Measurements from ENCODE around the gene HSPA12A.
A peak's percentile ranks its signal among the peaks of the same experiment; 100 is the strongest.

The HSPA12A gene

GRCh38 chr10:116748041-116748440, 5.7 kb upstream of the HSPA12A start:
- TF ChIP-seq EP300 (IDR thresholded peaks at IDR 0.05; ENCODE audit: borderline replicate concordance) (no peak), MAX (IDR thresholded peaks at IDR 0.05) (no peak), TAF1 (IDR thresholded peaks at IDR 0.05; ENCODE audit: low read depth) (no peak), REST (IDR thresholded peaks at IDR 0.05; ENCODE audit: low read depth) (no peak), FOXM1 (IDR thresholded peaks at IDR 0.05; ENCODE audit: borderline replicate concordance, low read depth) (no peak), NFIC (IDR thresholded peaks at IDR 0.05) (no peak), EGR1 (IDR thresholded peaks at IDR 0.05) (no peak), TCF12 (IDR thresholded peaks at IDR 0.05; ENCODE audit: low read depth) (no peak), RAD21 (IDR thresholded peaks at IDR 0.05; ENCODE audit: low read depth) (no peak), CREB1 (IDR thresholded peaks at IDR 0.05; ENCODE audit: low read depth) (no peak), YY1 (IDR thresholded peaks at IDR 0.05; ENCODE audit: low read depth) (no peak), ZBTB7A (IDR thresholded peaks at IDR 0.05; ENCODE audit: low read depth) (no peak), CEBPB (IDR thresholded peaks at IDR 0.05) (no peak)
- TF ChIP-seq, protein P1, sequence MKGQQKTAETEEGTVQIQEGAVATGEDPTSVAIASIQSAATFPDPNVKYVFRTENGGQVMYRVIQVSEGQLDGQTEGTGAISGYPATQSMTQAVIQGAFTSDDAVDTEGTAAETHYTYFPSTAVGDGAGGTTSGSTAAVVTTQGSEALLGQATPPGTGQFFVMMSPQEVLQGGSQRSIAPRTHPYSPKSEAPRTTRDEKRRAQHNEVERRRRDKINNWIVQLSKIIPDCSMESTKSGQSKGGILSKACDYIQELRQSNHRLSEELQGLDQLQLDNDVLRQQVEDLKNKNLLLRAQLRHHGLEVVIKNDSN (IDR thresholded peaks at IDR 0.05), result no peak

DNA sequence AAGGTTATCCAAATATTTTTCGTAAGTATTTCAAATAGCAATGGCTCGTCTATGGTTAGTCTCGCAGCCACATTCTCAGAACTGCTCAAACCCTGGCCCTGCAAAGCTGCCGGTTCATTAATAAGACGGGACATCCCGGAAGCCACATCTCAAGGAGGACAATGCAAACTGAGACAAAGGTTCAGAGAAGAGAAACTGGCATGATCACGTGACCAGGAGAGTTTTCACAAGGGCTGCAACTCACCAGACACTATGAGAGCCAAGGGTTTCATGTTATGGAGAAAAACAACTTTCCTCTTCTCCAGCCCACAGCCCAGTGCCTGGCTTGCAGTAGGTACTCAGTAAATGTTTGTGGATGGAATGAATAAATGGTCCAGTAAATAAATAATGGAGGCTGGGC, 5.0 kb upstream of the HSPA12A start:
- TF ChIP-seq MAX (IDR thresholded peaks at IDR 0.05), result no peak
- TF ChIP-seq, protein P1 (IDR thresholded peaks at IDR 0.05), result peak; percentile 54; the same call in 1 of the 2 replicates

- TF ChIP-seq CEBPB (IDR thresholded peaks at IDR 0.05) (no peak), EGR1 (IDR thresholded peaks at IDR 0.05) (no peak), CREB1 (IDR thresholded peaks at IDR 0.05; ENCODE audit: low read depth) (no peak), TAF1 (IDR thresholded peaks at IDR 0.05; ENCODE audit: low read depth) (no peak), MAX (IDR thresholded peaks at IDR 0.05) (no peak), TEAD4 (IDR thresholded peaks at IDR 0.05) (no peak), YY1 (IDR thresholded peaks at IDR 0.05; ENCODE audit: low read depth) (no peak), ZBTB7A (IDR thresholded peaks at IDR 0.05; ENCODE audit: low read depth) (no peak), TCF12 (IDR thresholded peaks at IDR 0.05; ENCODE audit: low read depth) (no peak), FOXM1 (IDR thresholded peaks at IDR 0.05; ENCODE audit: borderline replicate concordance, low read depth) (no peak), NFIC (IDR thresholded peaks at IDR 0.05) (no peak), REST (IDR thresholded peaks at IDR 0.05; ENCODE audit: low read depth) (no peak), EP300 (IDR thresholded peaks at IDR 0.05; ENCODE audit: borderline replicate concordance) (no peak)
- TF ChIP-seq, protein P1 (IDR thresholded peaks at IDR 0.05), result no peak
These were observed 2.5 kb upstream of the HSPA12A start for GRCh38 chr10:116744885-116745284.

GRCh38 chr10:116744163-116744753, 1.9 kb upstream of the HSPA12A start:
- TF ChIP-seq TCF12 (IDR thresholded peaks at IDR 0.05; ENCODE audit: low read depth) (no peak), CEBPB (IDR thresholded peaks at IDR 0.05) (no peak), TEAD4 (IDR thresholded peaks at IDR 0.05) (no peak), REST (IDR thresholded peaks at IDR 0.05; ENCODE audit: low read depth) (no peak), EGR1 (IDR thresholded peaks at IDR 0.05) (no peak), YY1 (IDR thresholded peaks at IDR 0.05; ENCODE audit: low read depth) (no peak), FOXM1 (IDR thresholded peaks at IDR 0.05; ENCODE audit: borderline replicate concordance, low read depth) (no peak), NFIC (IDR thresholded peaks at IDR 0.05) (no peak), CREB1 (IDR thresholded peaks at IDR 0.05; ENCODE audit: low read depth) (no peak), EP300 (IDR thresholded peaks at IDR 0.05; ENCODE audit: borderline replicate concordance) (no peak), TAF1 (IDR thresholded peaks at IDR 0.05; ENCODE audit: low read depth) (no peak), ZBTB7A (IDR thresholded peaks at IDR 0.05; ENCODE audit: low read depth) (no peak), MAX (IDR thresholded peaks at IDR 0.05) (no peak), RAD21 (IDR thresholded peaks at IDR 0.05; ENCODE audit: low read depth) (no peak)
- TF ChIP-seq, protein P1 (IDR thresholded peaks at IDR 0.05), result no peak
